Progenitor cell of endocrine pancreas (in vitro differentiated cells): ENCODE data around the gene NOB1. TPM values are rescaled to one million over a fixed set of nuclear protein-coding genes. Genes with fewer than 3 reads are reported as not detected.
"Not testable (repeated sequence)": the region's sequence is repeated elsewhere in the genome, so short reads cannot be mapped to it uniquely, and the experiment has no call there.

Experiments used
- DNase-seq: peaks from one replicate; pipeline ENCODE4 v3.0.0; 2021; ENCODE audit warnings: low spot score; ENCODE audit not compliant: unreplicated experiment
- H3K27ac Mint-ChIP-seq: 2 replicates; pipeline ENCODE4 v1.8.0; 2021; ENCODE audit warnings: mild to moderate bottlenecking, moderate library complexity, mixed read lengths
- H3K27me3 Mint-ChIP-seq: 2 replicates; pipeline ENCODE4 v1.8.0; 2021; ENCODE audit warnings: mixed read lengths
- H3K36me3 Mint-ChIP-seq: 2 replicates; pipeline ENCODE4 v1.8.0; 2022; ENCODE audit warnings: mixed read lengths; ENCODE audit not compliant: insufficient read depth
- H3K4me1 Mint-ChIP-seq: 2 replicates; pipeline ENCODE4 v1.8.0; 2021; ENCODE audit warnings: low read depth, mixed read lengths
- H3K4me3 Mint-ChIP-seq: 2 replicates; pipeline ENCODE4 v1.8.0; 2021; ENCODE audit warnings: low read depth, mild to moderate bottlenecking, moderate library complexity, mixed read lengths
- H3K9me3 Mint-ChIP-seq: 2 replicates; pipeline ENCODE4 v1.8.0; 2021; ENCODE audit warnings: low read depth, mixed read lengths
- CTCF ChIP-seq: fragments of 200-600 bp; sonication (generic); IDR thresholded peaks from one replicate; pipeline ENCODE4 v1.5.0; 2021; ENCODE audit warnings: antibody characterized with exemption, mild to moderate bottlenecking; ENCODE audit not compliant: unreplicated experiment
- total RNA-seq: library from RNA; stranded (reverse); gene quantifications from 2 replicates; pipeline ENCODE4 v1.2.1, GENCODE V29; 2021

Gene NOB1
- total RNA-seq, 1 donor from 2014 or later: 56.1 TPM

DNA sequence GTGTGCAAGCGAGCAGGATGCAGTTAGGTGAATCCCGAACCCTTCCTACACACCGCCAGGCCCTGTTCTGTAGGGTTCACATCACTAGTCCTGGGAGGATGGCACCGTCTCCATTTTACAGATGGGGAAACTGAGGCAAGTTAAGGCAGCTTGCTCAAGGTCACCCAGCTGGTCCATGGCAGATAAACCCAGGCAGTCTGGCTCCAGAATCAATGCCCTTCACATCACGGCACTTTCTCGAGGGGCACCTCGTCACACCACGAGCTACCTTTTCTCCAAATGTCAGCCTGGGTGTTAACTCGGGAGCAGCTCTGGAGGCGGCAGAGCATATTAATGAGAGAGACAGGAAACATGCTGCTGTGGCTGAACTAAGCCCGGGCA, 9.5 kb downstream of the NOB1 start:
- Mint-ChIP-seq H3K27ac (no peak overlapping the region), H3K4me1 (no peaks in the 10 kb centered on the region), H3K36me3 (peaks cover 25% of the 10 kb centered on the region), H3K27me3 (no peaks in the 10 kb centered on the region), H3K9me3 (no peaks in the 10 kb centered on the region), H3K4me3 (no peak overlapping the region)
- DNase-seq: no peak
- TF ChIP-seq CTCF: no peak

GRCh38 chr16:69744363-69745231, 10.1 kb downstream of the NOB1 start:
- Mint-ChIP-seq H3K4me3 (no peak overlapping the region), H3K4me1 (no peaks in the 10 kb centered on the region), H3K27me3 (no peaks in the 10 kb centered on the region), H3K9me3 (no peaks in the 10 kb centered on the region), H3K36me3 (peaks cover 25% of the 10 kb centered on the region), H3K27ac (no peak overlapping the region)
- DNase-seq: no peak
- no peak for TF ChIP-seq CTCF

- Mint-ChIP-seq H3K4me1 (no peaks in the 10 kb centered on the region), H3K27ac (no peak overlapping the region), H3K27me3 (no peaks in the 10 kb centered on the region), H3K9me3 (no peaks in the 10 kb centered on the region), H3K36me3 (peaks cover 21% of the 10 kb centered on the region), H3K4me3 (no peak overlapping the region)
- no peak for DNase-seq
- no peak for TF ChIP-seq CTCF
These were observed 12.5 kb downstream of the NOB1 start for GRCh38 chr16:69741951-69742904.

- Mint-ChIP-seq H3K9me3 (no peaks in the 10 kb centered on the region), H3K4me3 (no peak overlapping the region), H3K27me3 (no peaks in the 10 kb centered on the region), H3K4me1 (no peaks in the 10 kb centered on the region), H3K36me3 (peaks cover 21% of the 10 kb centered on the region), H3K27ac (no peak overlapping the region)
- no peak for DNase-seq
- TF ChIP-seq CTCF: no peak
These were observed 13.2 kb downstream of the NOB1 start for GRCh38 chr16:69741519-69741918.

- TF ChIP-seq CTCF: no peak
- Mint-ChIP-seq H3K4me3 (no peak overlapping the region), H3K9me3 (no peaks in the 10 kb centered on the region), H3K4me1 (peaks cover 11% of the 10 kb centered on the region), H3K27ac (no peak overlapping the region), H3K36me3 (peaks cover 2% of the 10 kb centered on the region), H3K27me3 (no peaks in the 10 kb centered on the region)
- DNase-seq: no peak
These were observed 22.6 kb downstream of the NOB1 start for GRCh38 chr16:69732101-69732500.

- peaks cover 19% of the 10 kb centered on the region for H3K4me1 Mint-ChIP-seq
- H3K9me3 Mint-ChIP-seq, H3K36me3 Mint-ChIP-seq: not testable (repeated sequence)
These were observed 23.4 kb downstream of the NOB1 start for GRCh38 chr16:69731280-69731679.

GRCh38 chr16:69729030-69729429, 25.7 kb downstream of the NOB1 start:
- H3K36me3 Mint-ChIP-seq, DNase-seq, H3K9me3 Mint-ChIP-seq, H3K27me3 Mint-ChIP-seq, H3K27ac Mint-ChIP-seq, H3K4me3 Mint-ChIP-seq: not testable (repeated sequence)
- H3K4me1 Mint-ChIP-seq: peaks cover 31% of the 10 kb centered on the region

More at GRCh38 chr16:69731280-69731679, 23.4 kb downstream of the NOB1 start:
- H3K4me3 Mint-ChIP-seq, H3K27ac Mint-ChIP-seq, DNase-seq, H3K27me3 Mint-ChIP-seq: not testable (repeated sequence)
